CD4-positive, alpha-beta T cell treated with Interleukin-15 for 1 hour (primary cell): ENCODE data around the gene SPINK8.

Source experiments
- DNase-seq: peaks from one replicate; pipeline ENCODE4 v3.0.0-alpha.2; 2020

Gene SPINK8

DNA sequence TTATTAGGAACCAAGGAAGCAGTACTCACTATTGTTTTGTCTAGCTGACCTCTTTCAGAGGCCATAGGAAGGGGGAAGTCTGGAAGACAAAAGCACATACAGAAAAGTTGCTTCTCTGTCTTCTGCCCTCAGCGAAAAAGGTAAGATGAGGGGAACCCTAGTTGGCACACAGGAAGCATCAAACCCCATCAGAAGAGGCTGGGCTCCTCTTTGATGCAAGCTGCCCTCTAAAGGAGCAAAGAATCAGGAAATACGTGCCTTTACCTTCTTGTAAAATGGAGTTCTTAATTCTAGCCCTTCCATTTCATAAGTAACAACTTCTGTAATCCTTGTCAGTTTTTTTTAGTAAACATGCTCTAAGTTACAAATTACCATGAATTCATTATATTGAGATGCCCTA is 12.5 kb downstream of the SPINK8 start:
- DNase-seq = no peak

DNA sequence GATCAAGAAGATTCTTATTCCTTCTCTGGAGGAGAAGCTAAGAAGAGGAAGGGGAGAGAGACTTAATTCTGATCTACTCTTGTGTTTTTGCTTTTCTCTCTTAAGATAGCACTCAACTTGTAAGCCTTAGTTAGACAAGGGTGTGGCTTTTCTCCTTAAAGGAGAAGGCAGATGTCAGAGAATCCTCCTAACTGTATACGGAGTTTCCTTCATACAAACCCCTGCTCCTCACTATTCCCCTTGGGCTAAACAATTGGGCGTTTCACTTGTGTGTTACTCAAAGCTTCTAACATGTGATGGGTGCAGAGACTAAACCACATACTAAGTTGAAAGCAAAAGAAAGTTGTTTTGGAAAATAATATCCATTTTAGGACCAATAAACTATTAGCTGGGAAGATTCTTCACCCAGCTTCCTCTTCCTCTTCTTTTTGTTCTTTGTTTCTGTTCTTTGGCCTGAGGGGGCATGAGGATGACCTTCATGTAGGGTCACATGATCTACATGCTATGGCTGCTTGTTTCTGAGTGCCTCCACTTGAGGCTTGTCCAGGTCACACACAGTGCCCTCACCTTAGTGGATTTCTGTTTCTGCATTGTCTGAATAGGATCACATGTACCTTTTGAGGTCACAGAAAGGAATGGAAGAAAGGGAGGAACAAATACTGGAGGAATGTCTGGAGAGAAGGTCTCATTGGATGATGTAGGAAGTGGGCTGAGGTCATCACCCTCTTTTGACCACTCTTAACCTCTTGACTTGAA is 14.6 kb downstream of the SPINK8 start:
- DNase-seq = no peak

DNA sequence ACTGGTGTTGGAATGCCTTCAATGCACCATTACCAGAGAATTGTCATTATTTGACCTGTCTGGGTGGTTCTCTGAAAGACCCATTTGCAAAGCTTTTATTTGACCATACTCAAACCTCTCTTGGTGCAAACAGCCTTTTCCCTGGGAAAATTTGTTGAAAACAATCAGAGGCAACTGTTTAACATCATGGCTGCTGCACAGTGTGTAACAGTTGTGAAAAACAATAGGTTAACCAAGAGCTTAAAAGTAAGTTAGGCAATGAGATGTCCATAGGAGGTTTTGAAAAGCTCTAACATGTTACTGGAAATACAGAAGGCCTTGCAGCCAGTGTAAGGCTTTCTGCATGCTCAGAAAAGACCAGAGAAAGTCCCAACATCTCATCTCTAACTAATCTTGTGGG is 18.9 kb downstream of the SPINK8 start:
- no peak for DNase-seq

DNA sequence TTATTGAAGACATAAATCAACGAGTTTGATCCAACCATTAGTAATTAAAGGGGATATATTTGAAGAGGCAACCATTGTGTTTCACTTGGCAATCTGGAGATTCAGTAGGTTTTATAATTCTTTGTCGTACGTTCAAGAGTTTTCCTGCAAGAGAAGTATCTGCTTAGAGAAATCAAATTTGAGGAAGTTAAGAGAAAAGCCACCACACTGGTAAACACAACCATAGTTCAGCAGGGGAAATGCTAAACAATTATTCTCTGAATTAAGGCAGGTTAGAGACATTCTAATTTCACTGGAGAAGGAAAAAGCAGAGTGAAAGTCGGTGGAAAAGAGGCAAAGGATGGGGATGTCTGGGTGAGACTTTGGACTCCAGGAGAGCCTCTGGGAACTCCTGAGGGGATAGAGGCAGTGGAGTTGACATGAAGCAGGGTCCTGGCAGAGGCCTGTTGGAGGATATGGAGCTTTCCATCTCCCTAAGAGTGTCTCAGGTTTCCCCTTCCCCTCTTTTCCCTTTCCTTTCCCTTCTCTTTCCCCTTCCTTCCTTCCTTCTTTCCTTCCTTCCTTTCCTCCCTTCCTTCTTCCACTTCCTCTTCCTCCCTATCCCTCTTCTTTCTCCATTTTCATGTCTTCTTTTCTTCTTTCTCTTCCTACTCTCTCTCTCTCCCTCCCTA is 26.5 kb downstream of the SPINK8 start:
- DNase-seq = no peak

DNA sequence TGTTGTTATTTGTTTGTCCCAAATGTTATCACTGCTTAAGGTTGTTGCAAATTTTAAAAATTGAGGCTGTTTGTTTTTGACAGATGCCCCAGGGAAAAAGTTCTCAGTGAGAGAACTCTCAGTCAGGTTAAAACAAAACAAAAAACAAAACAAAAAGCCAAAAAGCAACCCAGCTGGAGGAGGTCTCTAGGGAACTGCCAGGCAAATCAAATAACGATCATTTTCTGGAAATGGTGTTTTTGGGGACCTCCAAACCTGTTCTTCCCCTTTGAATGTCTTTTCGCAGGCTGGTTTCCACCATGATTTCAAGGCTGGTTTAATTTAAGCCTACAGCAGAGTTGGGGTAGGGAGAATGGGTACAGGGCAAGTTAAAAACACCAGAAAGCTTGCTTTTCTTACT is 27.2 kb downstream of the SPINK8 start:
- no peak for DNase-seq

DNA sequence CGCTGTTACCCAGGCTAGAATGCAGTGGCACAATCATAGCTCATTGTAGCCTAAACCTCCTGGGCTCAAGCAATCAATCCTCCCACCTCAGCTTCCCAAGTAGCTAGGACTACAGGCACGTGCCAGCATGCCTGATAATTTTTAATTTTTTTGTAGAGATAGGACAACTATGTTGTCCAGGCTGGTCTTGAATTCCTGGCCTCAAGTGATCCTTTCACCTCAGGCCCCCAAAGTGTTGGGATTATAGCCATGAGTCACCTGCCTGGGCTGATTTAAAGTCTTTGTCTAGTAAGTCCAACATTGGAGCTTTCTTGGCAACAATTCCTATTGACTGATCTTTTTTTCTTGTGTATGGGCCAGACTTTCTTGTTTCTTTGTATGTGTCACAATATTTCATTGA is 28.1 kb downstream of the SPINK8 start:
- no peak for DNase-seq

DNA sequence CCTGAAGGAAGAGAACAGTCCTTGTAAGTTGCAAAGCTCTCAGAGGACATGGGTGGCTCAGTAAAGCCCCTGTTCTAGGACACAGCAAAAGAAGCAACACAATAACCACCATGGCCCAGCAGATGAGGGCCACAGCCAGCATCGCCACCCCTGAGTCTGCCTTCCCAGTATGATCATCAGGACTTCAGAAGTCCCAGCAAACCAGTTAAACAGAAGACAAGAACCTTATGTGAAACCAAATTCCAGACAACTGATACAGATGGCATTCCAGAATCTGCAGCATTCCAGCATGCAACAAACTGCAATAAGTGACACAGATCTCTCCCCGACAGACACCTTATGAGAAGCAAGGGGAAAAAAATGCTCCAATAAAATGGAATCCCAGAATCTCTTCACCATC is 30.4 kb downstream of the SPINK8 start:
- no peak for DNase-seq

DNA sequence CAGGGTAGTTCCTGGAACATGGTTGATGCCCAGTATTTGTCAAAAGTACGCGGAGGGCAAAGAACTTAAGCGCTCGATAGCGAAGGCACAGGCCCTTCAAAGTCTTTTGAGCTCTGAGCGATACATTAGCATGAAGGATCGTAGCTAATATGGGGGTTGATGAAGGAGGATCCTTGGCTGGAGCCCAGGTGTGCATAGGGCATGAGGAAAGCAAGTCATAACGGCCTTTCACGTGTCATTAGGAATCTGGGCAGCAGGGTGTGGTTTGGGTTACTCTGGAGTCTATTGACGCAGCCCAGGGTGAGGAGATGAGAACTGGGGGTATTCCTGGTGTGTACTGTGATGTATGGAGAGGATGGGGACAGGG is 31.7 kb downstream of the SPINK8 start:
- DNase-seq = no peak

DNA sequence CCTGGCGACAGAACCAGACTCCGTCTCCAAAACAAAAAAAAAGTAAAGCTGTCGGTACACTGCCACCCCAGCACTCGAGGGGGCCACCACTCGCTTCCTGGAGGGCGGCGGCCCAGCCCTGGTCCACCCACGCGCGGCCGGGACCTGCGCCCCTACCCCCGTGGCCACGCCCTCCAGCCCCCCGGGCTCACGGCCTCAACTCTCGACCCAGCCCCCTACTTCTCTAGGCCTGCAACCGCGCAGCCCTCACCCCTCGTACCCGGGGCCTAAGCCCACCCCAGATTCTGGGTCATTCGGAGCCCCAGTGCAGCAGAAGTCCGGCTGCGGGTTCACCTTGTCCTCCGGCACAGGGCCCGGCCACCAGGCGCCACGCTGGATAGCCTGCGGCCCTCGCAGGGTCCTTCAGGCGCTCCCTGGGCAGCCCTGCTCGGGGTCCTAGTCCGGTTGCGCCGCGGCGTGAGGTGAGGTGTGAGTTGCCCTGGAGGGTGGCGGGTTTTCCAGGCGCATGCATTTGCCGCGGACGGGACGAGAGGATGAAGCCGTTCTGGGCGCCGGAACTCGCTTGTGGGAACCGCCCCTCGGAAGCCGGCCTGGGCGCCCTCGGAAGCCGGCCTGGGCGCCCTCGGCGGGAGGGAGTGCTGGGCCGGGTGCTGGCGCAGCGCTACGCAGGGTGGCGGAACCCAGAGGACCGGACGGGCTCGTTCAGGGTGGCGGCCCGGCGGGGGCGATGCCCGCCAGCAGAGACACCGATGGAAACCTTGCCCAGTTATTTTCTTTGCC is 32.3 kb downstream of the SPINK8 start, which contains the start of gene NME6:
NME6 (minus strand) TSS at position 348 of the 780 bp plus-strand sequence.
- peak; percentile 89 for DNase-seq

DNA sequence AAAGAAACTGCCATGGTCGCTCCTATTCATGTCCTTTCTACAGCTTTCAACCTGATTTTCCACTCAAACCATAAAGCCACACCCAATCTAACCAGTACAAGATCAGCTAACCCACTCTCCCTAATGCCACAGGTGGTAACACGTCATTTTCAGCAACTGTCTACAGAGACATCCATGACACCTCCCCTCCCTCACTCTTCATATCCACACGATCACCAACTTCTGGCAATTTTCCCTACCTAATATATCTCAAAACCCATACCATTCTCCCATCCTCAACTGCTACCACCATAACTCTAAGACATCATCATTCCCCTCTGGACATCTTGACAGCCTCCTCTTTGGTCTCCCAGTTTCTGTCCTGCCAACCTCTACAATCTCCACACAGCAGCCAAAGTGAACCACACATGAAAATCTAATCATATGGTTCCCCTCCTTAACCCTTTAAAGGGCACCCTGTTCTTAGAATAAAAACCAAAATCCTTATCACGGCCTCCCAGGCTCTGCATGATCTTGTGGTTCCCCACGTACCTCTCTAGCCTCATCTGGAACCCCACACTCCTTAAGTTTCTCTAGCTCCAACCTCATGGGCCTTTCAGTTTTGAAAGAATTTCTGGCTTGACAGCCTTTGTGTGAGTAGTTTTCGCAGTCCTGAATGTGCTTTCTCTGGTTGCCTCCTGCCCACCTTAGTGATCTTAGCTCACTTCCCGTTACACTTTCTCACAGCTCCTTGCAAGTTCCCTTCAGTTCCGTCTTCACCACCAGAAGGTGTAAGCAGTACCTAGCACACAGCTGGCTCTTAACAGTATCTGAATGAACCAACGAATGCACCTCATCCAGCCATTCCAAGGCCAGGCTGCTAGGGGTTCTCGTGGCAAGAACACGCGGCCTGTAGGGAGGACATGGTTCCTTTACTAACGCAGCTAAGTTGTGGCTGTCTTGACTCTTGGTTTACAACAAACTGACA is 33.4 kb downstream of the SPINK8 start:
- DNase-seq = peak; percentile 30

DNA sequence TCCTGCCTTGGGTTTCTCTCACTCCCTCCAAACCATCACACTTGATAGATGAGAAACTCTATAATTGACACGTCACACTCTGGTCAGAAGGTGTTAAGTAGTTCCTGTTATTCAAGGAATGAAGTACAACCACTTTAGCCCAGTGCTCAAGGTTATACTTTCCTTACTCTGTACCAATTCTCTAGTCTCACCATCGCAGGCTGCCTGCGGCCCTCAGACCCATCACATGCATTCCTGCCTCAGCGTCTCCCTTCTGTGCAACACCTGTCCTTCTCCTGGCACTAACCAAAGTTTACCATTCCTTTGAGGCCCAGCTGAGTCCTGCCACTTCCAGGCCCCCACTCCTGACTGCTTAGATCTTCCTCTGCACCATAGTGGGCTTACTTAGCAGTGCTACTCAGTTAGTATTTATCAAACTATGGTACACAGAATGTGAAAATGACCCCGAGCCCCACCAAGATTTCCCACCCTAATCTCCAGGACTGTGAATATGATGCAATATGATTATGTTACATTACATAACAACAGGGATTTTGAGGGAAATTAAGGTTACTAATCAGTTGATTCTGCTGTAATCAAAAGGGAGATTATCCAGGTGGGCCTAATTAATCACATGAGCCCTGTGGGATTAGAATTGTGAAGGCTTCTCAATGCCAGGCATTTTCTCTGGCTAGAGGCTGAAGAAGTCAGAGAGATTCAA is 36.2 kb downstream of the SPINK8 start:
- DNase-seq = no peak

DNA sequence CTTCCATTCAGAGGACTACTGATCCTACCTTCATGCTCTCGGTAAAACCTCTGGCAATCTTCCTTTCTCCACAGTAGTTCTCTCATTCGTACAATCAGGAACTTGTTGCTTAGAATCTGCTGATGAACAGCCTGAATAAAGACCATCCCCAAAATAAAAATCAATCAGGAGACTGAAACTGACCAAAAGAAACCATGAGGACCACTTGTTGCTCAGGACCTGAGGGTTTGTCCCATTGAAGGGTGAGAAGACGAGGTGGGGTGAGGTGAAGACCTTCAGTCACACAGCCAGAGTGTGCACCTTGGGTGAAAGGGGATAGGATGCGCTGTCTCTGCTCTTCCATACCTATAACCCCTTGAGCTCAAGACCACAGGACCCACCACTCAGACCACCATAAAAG is 36.8 kb downstream of the SPINK8 start:
- no peak for DNase-seq

DNA sequence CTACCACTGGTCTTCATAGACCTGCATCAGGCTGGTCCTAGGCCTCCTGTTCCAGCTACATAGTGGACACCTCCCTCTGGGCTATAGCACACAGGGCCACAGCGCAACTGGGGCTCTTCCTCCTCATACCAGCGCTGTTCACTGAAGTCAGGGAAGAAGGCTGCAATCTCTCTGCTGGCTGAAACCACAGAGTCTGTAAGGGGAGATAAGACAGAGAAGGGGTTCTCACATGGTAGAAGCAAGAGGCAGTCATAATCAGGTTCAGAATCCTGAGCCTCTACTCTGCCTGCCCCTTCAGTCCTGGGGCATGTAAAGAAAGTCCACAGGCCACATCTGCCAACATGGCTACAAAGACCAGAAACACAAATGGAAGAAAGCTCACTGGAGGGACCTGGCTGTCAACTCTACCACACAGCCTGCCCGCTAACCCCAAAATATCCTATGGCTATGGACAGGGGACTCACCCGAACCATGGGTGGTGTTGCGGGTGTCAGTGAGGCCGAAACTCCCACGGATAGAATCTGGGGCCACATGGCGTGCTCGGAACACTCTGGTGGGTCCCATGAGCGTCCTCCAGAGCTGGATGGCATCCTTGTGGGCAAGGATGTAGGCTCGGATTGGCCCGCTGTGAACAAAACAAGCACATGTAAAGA is 38.7 kb downstream of the SPINK8 start:
- no peak for DNase-seq

DNA sequence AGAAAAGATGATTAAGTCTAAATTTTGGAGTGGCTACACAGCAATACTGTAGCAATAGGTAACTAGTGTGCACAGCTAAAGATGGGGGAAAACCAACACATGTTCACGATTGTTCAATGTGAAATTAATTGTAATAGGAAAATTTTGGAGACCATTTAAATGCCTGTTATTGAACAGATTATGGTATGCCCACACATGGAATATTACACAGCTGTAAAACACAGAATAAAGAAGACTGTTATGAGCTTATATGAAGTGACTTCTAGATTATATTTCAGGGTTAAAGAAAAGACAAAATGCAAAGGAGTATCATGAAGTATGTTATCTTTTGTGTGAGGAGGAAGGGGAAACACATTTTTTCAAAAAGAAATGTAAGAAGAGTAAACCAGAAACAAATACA is 43.8 kb downstream of the SPINK8 start:
- no peak for DNase-seq

DNA sequence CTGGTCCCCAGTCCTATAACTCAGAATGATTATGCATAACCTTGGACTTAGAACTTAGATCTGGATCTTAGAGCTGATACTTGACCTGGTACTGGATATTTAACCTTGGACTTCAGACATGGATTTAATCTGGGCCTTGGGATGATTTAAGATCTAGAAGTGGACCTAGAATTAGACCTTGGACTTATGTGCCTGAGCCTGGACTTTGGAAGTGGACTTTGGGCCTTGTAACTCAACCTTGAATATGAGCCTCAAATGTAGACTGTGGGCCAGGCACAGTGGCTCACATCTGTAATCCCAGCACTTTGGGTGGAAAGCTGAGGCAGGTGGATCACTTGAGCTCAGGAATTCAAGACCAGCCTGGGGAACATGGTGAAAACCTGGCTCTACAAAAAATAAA is 46.4 kb downstream of the SPINK8 start:
- DNase-seq = no peak

DNA sequence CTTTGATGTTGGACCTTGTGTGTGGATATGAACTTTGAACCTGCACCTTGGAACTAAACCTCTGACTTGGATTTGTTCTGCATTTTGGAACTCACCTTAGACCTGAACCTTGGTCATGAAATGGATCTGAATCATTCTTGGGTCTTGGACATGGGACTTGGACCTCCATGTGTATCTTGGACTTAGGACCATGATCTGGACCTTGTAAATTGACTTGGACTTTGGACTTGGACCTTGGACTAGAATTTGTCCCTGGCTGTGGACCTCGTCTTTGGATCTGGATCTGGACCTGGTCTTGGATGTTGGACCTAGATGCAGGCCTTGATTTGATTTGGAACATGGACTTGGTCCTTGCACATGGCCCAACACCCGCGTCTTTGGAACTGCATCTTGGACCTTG is 47.2 kb downstream of the SPINK8 start:
- DNase-seq = no peak

DNA sequence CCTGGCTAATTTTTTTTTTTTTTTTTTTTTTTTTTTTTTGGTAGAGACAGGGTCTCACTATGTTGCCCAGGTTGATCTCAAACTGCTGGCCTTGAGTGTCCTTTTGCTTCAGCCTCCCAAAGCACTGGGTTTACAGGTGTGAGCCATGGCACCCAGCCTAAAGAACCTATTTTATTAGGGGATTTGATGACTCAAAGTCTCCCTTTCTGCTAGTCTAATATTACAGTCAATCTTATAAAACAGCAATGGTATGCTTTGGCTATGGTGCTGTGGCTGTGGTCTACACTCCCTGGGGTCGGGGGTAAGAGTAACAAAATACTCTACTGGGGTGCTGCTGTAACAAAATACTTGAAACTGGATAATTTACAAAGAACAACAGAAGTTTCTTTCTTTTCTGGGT is 47.8 kb downstream of the SPINK8 start:
- DNase-seq = no peak

DNA sequence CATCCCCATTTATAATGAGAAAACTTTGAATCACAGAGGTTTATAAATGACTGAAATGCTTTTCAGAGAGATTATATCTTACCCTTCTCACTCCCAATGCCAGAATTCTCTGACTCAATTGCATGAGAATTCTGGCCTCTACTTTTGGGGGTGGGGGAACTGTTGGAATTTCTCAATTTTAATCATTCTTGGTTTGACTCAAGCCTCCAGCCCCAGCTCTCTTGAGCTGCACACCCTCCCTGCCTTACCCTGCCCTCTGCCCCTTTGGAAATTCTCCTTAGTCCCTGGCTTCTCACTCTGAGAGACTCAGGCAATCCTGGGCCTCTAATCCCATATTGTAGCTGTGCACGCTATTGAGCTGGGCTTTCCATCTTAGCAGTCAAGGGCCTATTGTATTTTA is 48.3 kb downstream of the SPINK8 start:
- no peak for DNase-seq

DNA sequence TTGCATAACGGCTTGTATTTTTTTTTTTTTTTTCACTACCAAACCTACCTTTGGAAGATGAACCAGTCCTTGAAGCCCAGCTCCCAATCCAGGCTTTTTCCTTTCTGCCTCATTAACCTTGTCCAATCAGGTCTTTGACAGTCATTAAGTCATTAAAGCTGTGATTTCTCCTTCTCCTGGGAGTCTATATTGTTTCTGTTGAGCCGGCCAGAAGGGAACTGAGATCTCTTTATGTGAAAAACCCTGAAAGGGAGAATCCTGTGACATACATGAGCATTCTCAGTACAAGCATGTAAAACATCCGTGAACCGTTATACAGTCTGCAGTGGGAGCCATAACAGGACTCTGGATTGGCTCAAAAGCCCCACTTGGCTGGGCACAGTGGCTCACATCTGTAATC is 52.6 kb downstream of the SPINK8 start:
- DNase-seq = no peak

DNA sequence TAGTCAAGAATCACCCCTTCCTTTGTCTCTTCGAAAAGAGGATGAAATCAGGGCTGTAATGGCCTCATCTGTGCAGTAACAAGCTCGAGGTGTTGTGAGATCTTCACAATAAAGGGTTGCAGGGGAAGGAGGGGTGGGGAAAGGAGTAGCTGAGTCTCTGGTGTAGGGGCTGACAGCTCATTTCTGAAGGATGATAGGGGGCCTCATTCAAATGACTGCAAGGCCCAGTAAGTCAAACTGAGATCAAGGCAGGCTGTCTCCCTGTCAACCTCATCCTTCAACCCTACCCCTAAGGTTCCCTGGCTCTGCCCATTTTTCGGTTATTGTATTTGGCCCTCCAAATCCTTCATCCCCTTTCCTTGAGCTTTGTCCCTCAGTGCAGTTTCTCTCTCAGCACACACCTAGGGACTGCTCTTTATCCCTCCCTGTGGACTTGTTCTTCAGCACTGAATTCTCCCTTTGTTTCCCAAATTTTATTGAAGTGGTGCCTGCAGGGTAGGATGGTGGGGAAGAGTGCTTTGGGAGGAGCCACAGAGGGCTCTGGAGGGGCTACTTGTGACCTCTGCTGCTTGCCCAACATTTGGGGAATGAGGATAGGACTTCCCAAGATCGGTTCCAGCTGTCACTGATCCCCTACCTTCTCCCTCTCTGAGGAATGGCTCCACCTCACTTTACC is 54.4 kb downstream of the SPINK8 start:
- DNase-seq = no peak
